WERI-Rb-1 (cell line): Measurements from ENCODE around the gene RAB34.
A peak's percentile ranks its signal among the peaks of the same experiment; 100 is the strongest.

Experiments used
- DNase-seq: peaks from one replicate; pipeline ENCODE4 v3.0.0-alpha.2; 2020
- H3K27ac ChIP-seq: fragments of 250-450 bp; sonication (Bioruptor Pico); 2 replicates; pipeline ENCODE4 v1.5.1; 2020; ENCODE audit warnings: mild to moderate bottlenecking, moderate library complexity
- H3K27me3 ChIP-seq: fragments of 250-450 bp; sonication (Bioruptor Pico); 2 replicates; pipeline ENCODE4 v1.5.1; 2021; ENCODE audit warnings: mild to moderate bottlenecking, low read depth, moderate library complexity; ENCODE audit not compliant: insufficient read depth, severe bottlenecking
- H3K36me3 ChIP-seq: fragments of 250-450 bp; sonication (Bioruptor Pico); 2 replicates; pipeline ENCODE4 v1.5.1; 2020; ENCODE audit warnings: mild to moderate bottlenecking, moderate library complexity
- H3K4me3 ChIP-seq: 2 replicates; pipeline ENCODE4 v1.5.1; 2011; ENCODE audit warnings: low read depth, mild to moderate bottlenecking, control low read depth, low read length
- H3K9me3 ChIP-seq: fragments of 250-450 bp; sonication (Bioruptor Pico); 2 replicates; pipeline ENCODE4 v1.5.1; 2021; ENCODE audit warnings: mild to moderate bottlenecking, moderate library complexity; ENCODE audit not compliant: severe bottlenecking
- TF ChIP-seq, protein P1 (sequence below): IDR thresholded peaks from 2 replicates; pipeline ENCODE4 v1.5.1; 2011; ENCODE audit warnings: low read depth, mild to moderate bottlenecking, control low read depth, inconsistent platforms, low read length

RAB34 gene

GRCh38 chr17:28741358-28742349 is 24.0 kb upstream of the RAB34 start:
- TF ChIP-seq, protein P1, sequence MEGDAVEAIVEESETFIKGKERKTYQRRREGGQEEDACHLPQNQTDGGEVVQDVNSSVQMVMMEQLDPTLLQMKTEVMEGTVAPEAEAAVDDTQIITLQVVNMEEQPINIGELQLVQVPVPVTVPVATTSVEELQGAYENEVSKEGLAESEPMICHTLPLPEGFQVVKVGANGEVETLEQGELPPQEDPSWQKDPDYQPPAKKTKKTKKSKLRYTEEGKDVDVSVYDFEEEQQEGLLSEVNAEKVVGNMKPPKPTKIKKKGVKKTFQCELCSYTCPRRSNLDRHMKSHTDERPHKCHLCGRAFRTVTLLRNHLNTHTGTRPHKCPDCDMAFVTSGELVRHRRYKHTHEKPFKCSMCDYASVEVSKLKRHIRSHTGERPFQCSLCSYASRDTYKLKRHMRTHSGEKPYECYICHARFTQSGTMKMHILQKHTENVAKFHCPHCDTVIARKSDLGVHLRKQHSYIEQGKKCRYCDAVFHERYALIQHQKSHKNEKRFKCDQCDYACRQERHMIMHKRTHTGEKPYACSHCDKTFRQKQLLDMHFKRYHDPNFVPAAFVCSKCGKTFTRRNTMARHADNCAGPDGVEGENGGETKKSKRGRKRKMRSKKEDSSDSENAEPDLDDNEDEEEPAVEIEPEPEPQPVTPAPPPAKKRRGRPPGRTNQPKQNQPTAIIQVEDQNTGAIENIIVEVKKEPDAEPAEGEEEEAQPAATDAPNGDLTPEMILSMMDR = no peak
- no peak overlapping the region for H3K4me3 ChIP-seq
- DNase-seq = no peak
- peak overlapping the region; percentile 93 for H3K27ac ChIP-seq
- no peaks in the 10 kb centered on the region for H3K27me3 ChIP-seq
- peaks cover 3% of the 10 kb centered on the region for H3K9me3 ChIP-seq
- H3K36me3 ChIP-seq = peaks cover 32% of the 10 kb centered on the region

GRCh38 chr17:28740406-28741357 is 23.0 kb upstream of the RAB34 start:
- DNase-seq = no peak
- Histone ChIP-seq H3K27me3 (no peaks in the 10 kb centered on the region), H3K27ac (no peak overlapping the region), H3K36me3 (peaks cover 22% of the 10 kb centered on the region), H3K4me3 (no peak overlapping the region), H3K9me3 (peaks cover 3% of the 10 kb centered on the region)
- TF ChIP-seq, protein P1 = no peak

GRCh38 chr17:28738680-28739384 is 21.2 kb upstream of the RAB34 start:
- Histone ChIP-seq H3K27ac (no peak overlapping the region), H3K27me3 (no peaks in the 10 kb centered on the region), H3K36me3 (peaks cover 9% of the 10 kb centered on the region; the same call in 1 of the 2 replicates), H3K9me3 (peaks cover 3% of the 10 kb centered on the region), H3K4me3 (no peak overlapping the region)
- DNase-seq = no peak
- TF ChIP-seq, protein P1 = no peak

DNA sequence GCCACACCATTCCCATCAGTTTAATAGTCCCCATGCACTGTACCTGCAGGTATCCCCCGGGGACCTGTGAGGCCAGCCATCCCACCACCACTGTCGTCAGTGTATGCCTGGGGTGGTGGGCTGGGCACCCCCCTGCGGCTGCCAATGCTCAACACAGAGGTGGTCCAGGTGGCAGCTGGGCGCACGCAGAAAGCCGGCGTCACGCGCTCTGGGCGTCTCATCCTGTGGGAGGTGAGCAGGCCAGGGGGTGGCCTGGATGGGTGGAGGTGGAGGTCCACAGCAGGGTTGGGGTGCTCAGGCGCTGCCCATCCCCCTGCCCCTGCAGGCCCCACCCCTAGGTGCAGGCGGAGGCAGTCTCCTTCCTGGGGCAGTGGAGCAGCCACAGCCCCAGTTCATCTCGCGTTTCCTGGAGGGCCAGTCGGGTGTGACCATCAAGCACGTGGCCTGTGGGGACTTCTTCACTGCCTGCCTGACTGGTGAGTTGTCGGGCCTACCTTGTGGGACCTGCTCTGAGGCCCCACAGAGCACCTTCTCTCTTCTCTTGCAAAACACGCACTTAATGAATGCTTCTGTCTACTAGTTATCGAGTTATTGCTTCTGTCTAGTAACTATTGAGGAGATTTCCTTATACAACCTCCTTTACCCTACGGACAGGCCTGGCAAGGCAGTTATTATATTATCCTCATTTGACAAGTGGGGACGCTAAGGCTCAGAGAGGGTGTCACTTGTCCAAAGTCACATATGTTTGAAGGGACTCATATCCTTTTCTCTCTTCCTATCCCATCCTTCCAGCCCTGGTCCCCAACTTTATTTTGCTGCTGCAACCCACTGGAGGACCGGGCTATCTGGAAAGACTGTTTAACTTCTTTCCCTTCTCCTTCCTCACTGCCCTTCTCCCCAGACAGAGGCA is 20.4 kb upstream of the RAB34 start:
- H3K9me3 ChIP-seq = peaks cover 3% of the 10 kb centered on the region
- no peaks in the 10 kb centered on the region for H3K27me3 ChIP-seq
- H3K4me3 ChIP-seq = no peak overlapping the region
- DNase-seq = no peak
- H3K27ac ChIP-seq = no peak overlapping the region
- H3K36me3 ChIP-seq = peaks cover 9% of the 10 kb centered on the region; the same call in 1 of the 2 replicates
- TF ChIP-seq, protein P1 = no peak
